Dermis blood vessel endothelial cell (primary cell): ENCODE measurements around the gene WDR54. TPM values are rescaled to one million over a fixed set of nuclear protein-coding genes. Genes with fewer than 3 reads are reported as not detected.
"Not testable (repeated sequence)": the region's sequence is repeated elsewhere in the genome, so short reads cannot be mapped to it uniquely, and the experiment has no call there.

ENCODE experiments used
- DNase-seq: peaks from one replicate; pipeline ENCODE4 v3.0.0; 2010
- total RNA-seq: library from RNA; depleted of rRNA; stranded (reverse); fragments of >200 nt; gene quantifications from 2 replicates; pipeline ENCODE4 v1.2.3, GENCODE V29; 2014

The WDR54 gene
- total RNA-seq, 1 donor from 2014 or later: 23.3 TPM

DNA sequence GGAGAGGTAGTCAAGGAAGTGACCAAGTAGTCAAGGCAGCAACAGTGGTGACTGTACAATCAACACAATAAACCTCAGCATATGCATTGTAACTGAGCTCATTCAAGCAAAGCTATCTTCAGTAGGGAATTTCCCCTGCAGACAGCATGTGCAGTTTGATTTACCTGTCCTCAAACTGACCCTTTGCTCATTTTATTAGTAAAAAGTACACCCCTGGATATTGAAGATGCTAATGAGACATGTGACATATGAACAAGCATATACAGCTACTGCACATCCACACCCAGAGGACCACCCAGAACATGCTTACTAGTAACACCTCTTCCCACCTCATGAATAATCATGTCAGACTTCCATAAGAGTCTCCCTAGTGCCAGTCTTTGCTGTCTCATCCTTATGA lies 15.5 kb upstream of the WDR54 start:
- peak; percentile 44 for DNase-seq

- no peak for DNase-seq
Observed at GRCh38 chr2:74407682-74408081, 13.8 kb upstream of the WDR54 start.

DNA sequence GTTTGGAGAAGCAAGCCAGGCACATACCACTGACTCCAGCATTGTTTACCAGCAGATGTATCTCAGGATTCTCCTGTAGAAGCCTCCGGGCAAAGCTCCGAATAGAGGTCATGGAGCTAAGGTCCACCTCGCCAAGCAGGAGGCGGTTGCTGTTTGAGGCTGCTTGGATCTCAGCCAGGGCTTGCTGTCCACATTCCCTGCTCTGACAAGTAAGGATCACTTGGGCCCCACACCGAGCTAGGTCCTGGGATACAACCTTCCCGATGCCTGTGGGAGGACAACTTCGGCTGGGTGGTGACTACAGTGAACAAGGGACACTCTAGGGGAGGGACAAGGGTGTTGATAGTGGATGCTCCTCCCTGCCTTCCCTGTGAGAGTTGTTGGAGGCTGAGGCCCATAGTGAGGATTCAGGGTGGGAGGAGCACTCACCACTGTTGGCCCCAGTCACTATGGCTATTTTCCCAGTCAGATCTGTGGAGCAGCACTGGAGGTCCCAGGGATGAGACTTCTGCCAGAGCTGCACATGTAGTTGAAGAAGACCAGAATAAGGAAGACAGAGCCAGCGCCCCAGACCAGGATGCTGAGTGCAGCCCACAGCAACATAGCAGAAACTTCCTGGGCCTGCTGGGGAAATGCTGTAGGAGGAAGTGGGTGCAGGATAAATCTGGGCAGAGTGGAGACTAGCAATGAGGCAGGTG lies 8.4 kb upstream of the WDR54 start:
- no peak for DNase-seq

DNA sequence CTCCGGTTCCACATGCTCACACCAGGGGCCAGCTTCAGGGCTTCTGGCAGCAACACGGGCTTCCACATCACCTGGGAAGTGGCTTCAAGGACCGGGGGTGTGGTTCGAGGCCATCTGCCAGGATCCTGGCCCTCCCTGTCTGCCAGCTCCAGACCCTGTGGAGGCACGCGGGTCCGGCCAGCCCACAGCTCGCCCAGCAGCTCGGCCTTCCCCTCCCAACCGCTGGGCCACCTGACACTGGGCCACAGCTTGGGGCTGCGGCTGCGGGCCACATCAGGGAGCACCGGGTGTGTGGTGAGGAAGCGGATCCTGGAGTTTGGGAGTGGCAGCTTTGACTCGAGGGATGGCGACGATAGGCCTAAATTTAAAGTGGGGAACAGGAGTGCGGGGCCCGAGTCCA lies 7.1 kb upstream of the WDR54 start:
- no peak for DNase-seq

DNA sequence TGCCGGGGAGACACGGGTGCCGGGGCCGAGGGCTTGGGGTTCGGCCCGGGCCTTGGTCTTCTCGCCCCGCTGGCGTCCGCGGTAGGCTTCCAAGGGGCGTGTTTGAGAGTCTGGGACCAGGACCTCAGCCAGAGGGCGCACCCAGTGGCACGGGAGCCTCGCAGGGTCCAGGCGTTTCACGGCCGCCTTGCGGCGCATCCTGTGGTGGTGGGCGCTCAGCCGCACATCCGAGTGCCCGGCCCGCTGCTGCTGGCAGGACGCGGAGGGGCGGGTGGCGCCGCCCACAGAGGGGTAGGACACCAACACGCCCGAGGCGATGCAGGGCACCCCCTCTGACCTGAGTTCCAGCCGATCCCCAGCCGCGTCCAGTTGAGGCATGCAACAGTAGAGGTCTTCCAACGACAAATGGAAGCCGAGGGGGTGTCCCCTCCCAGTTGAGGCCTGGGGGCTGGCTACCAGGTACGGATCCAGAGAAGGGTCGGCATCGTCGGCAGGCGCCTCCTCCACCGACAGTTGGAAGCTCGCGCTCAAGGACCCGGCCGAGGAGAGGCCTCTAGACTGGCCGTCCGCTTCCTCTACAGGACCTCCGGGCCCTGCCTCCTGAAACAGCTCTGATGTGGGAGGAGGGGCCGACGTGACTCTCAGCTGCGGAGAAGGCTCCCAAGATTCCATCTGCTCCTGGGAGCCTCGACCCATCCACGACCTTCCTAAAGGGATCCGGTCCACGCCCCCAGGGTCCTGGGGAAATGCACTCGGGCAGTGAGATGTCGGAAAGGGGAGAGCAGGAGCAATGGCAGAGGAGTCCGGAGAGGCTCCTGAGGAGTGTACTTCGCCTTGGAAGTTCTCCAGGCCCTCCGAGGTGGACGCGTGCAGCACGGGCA lies 6.4 kb upstream of the WDR54 start:
- peak; percentile 33 for DNase-seq

GRCh38 chr2:74415762-74416395 lies 5.7 kb upstream of the WDR54 start:
- DNase-seq: no peak

DNA sequence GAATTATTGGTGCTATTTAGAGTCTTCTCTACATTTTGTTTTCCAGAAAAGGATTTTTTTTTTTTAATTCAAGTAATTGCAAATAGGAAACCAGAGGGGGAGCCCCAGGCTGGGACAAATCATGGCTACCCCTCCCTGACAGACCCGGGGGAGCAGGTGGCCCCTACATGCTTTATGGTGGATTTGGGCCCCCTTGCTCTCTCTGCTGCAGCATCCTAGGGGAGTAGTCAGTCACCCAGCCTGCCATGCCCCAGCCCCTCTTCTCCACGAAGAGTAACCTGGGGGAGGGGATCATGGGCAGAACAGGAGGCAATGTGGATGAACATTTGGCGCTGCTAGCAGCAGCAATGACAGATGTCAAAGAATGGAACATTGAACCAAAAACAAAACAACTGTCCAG lies 4.8 kb upstream of the WDR54 start:
- DNase-seq: no peak

GRCh38 chr2:74417197-74417596 lies 4.3 kb upstream of the WDR54 start:
- DNase-seq: no peak

- no peak for DNase-seq
Observed at GRCh38 chr2:74417763-74418162, 3.8 kb upstream of the WDR54 start.

- no peak for DNase-seq
Observed at GRCh38 chr2:74418312-74418711, 3.2 kb upstream of the WDR54 start.

GRCh38 chr2:74419345-74419744 lies 2.2 kb upstream of the WDR54 start:
- no peak for DNase-seq

DNA sequence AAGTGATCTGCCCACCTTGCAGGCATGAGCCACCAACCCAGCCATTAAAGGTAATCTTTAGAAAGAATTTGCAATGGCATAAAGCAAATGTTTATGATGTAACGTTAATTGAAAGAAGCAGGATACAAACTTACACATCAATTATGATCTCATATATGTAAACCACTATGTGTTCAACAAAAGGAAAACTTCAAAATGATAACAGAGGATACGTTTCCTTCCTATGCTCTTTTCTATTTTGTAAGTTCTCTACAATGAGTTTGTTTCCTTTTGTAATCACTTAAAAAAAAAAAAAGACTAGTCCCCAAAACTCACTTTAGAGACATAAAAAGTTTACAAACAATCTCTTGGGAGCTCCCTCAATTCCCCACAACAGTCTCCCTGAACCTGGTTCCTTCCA lies 1.5 kb upstream of the WDR54 start:
- no peak for DNase-seq

DNA sequence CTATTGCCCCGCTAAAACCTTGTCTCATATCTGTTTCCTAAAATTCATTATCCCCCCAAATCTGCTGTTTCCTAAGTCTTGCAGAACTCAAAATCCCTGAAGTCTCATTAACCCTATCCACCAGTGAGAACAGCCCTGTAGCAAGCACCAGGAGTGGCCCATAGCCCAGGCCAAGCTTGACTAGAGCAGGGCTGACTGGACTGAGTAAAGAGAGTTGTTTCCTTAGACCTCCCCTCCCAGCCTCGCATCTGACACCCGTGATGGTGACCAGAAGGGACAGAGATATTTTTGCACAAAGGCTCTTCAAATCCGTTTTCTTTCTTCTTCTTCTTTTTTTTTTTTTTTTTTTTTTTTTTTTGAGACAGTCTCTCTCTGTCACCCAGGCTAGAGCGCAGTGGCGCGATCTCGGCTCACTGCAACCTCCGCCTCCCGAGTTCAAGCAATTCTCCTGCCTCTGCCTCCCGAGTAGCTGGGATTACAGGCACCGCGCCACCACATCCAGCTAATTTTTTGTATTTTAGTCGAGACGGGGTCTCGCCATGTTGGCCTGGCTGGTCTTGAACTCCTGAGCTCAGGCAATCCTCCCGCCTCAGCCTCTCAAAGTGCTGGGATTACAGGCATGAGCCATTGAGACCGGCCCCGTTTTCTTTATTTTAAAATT lies 957 bp upstream of the WDR54 start:
- not testable (repeated sequence) for DNase-seq

DNA sequence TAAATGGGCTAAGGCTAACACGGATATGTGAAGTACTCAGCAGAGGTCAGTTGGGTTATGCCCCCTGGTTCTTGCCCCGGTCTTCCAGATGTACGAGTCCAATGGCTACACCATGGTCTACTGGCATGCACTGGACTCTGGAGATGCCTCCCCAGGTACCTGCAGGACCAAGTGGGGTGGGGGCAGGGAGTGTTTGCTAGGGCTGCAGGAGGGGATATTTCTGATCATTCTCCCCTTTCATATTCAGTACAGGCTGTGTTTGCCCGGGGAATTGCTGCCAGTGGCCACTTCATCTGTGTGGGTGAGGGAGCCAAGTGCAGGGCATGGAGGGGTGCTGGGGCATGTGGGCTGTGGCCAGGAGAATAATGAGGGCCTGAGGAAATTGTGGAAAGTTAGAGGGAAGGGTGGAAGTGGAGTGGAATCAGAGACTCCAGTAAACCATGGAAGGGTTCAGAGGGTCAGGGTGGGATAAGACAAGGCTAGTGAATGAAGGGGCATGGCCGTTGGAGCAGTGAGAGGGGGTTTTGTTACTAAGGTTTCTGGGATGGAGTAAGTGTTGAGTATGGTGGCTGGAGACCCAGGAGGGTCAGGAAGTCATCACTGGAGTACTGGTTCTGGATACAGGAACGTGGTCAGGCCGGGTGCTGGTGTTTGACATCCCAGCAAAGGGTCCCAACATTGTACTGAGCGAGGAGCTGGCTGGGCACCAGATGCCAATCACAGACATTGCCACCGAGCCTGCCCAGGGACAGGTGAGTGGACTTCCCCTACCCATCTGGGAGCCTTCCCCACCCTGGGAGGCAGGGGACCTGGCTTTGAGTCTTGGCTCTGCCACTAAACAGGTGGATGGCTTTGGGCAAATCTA lies 1.9 kb downstream of the WDR54 start:
- DNase-seq: no peak

DNA sequence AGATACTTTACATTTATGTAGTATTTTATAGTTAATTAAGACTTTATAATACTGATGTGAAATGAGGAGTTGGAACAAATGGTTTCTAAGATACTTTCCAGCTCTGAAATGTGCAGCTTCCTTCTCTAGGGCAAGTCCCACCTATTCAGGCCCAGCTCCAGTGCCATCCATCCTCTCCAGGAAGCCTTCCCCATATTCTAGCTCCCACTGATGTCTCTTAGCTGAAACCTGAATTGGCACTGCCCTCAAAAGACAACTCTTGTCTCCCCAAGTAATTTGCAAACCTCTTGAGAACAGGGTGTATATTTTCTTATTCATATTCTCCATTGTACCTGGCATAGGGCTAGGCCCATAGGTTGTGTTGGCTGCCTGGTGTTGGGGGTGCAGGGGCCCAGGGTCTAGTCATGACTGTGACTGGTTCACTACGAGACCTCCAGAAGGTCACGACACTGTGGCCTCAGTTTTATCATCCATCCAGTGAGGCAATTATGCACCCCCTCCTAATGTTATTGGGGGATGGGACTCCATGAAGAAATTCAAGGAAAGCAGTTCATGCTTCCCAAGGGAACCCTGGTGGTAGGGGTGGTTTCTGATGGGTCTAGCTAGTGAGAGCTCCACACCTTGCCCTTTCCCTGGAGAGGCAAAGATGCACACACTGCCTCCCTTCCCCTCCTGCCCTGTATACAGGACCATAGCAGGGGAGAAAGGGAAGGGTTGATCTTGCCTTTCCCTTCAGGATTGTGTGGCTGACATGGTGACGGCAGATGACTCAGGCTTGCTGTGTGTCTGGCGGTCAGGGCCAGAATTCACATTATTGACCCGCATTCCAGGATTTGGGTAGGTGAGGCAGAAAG lies 2.8 kb downstream of the WDR54 start:
- no peak for DNase-seq

- DNase-seq: no peak
Observed at GRCh38 chr2:74424995-74425406, 3.5 kb downstream of the WDR54 start.

DNA sequence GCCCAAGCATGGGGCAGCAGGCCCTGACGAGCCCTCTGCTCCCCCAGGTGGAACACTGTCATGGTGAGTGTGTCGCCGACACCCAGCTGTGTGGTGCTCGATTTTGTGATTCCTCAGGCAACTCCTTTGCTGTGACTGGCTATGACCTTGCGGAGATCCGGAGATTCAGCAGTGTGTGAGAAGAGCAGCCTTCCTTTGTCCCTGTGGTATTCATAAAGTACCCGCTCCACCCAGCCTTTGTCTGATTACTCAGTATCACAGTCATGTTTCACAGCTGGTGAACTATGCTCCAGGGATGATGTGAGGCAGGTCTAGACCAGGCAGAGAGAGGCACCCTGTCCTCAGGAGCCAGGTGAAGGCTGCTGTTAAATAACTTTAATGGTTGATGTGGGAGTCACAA lies 4.0 kb downstream of the WDR54 start:
- no peak for DNase-seq

DNA sequence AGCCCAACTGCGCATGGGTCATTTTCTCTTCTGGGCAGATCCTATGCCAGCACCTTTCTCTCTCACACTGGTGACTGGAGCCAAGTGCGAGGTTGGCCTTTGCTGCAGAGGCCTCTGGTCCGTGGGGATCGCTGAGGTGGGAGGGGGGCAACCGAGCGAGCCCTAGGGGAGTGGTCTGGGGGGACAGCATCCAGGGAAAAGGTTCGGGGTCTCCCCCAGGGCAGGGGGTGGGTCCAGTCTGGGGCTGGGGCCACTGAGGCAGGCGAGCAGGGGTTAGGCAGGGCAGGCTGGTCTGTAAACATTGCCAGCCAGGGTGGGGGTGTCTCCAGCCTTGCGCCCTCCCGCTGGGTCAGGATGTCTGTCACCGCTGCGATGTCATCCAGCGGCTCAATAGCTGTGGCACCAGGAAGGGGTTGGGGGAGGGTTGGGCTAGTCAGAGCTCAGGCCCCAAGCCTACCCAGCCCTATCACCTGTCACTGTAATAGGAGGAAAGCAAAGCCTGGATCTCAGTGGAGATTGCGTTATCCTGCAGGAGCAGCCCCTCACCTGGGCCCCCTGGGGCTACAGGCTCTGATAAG lies 4.7 kb downstream of the WDR54 start:
- DNase-seq: no peak

GRCh38 chr2:74427551-74427950 lies 6.0 kb downstream of the WDR54 start:
- DNase-seq: no peak

DNA sequence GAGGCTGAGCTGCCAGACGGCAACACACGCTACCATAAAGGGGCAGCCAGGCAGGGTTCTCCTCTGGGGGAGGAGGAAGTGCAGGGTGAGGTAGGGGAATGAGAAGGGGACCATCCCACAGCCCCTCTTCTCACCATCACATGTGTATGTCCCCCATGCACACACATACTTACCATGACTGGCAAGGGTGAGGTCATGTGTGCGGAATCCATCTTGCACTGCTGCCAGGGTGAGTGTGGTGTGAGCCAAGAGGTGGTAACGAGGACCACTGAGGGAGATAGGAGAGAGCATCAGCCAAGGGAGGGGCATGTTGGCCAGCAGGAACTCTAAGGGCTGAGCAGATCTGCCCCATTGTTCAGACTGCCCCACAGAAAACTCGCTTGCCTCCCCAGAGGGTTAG lies 7.1 kb downstream of the WDR54 start:
- no peak for DNase-seq
